Stimulated activated naive CD8-positive, alpha-beta T cell treated with anti-CD3 and anti-CD28 coated beads, Interleukin-15, amount 100 ng/mL, for 72 hours (primary cell): ENCODE data around the gene PRXL2C.
A peak's percentile ranks its signal among the peaks of the same experiment; 100 is the strongest.
"Not testable (repeated sequence)": the region's sequence is repeated elsewhere in the genome, so short reads cannot be mapped to it uniquely, and the experiment has no call there.

Experiments used
- ATAC-seq: fragments of 150-1000 bp; cut with Tn5 transposase; 2 replicates; pipeline ENCODE4 v1.10.0; 2021; ENCODE audit warnings: mild to moderate bottlenecking, moderate library complexity
- DNase-seq, 2 donors: peaks; one replicate each; pipeline ENCODE4 v3.0.0; 2021 to 2022
- H3K27ac Mint-ChIP-seq, 2 donors: one replicate each; pipeline ENCODE4 v1.8.0; 2022; ENCODE audit warnings: mild to moderate bottlenecking in 2 of 2, mixed read lengths in 2 of 2, moderate library complexity in 2 of 2
- H3K27me3 Mint-ChIP-seq: one replicate; pipeline ENCODE4 v1.8.0; 2022; ENCODE audit warnings: mixed read lengths
- H3K4me1 Mint-ChIP-seq: one replicate; pipeline ENCODE4 v1.8.0; 2022; ENCODE audit warnings: mild to moderate bottlenecking, mixed read lengths
- H3K4me3 Mint-ChIP-seq, 2 donors: one replicate each; pipeline ENCODE4 v1.8.0; 2022; ENCODE audit warnings: mild to moderate bottlenecking in 2 of 2, mixed read lengths in 2 of 2, moderate library complexity in 1 of 2
- H3K9me3 Mint-ChIP-seq, 2 donors: one replicate each; pipeline ENCODE4 v1.8.0; 2022; ENCODE audit warnings: mixed read lengths in 2 of 2

The PRXL2C gene, protein sequence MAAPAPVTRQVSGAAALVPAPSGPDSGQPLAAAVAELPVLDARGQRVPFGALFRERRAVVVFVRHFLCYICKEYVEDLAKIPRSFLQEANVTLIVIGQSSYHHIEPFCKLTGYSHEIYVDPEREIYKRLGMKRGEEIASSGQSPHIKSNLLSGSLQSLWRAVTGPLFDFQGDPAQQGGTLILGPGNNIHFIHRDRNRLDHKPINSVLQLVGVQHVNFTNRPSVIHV

DNA sequence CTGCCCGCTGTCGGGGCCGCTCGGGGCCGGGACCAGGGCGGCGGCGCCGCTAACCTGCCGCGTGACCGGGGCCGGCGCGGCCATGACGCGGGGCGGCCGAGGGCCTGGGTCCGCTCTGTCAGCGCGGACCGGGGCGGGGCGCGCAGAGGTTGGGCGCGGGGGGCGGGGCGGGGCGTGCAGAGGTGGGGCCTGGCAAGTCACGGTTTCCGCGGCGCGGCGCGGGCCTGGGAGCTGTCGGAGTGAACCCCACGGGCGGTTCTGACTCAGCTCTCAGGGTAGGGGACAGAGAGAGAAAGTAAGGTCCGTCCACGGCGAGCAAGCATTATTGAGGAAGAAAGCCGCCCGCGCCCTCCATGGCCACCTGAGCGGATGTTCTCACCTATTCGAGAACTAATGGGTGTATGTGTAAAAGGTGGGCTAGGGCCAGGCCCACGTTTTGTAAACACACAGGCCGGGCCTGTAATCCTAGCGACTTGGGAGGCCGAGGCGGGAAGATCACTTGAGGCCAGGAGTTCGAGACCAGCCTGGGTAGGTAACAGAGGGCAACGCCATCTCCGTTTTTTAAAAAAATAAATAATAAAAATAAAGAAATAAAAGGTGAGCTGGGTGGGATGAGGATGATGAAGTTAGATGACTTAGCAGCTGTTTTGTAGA, at the start of gene PRXL2C:
Gene PRXL2C (minus strand): TSS at position 120 of the 654 bp plus-strand sequence. CDS start 36 bp downstream, at position 84.
- peak within 1 kb of the TSS; percentile 87 to 95 for H3K4me3 Mint-ChIP-seq
- H3K9me3 Mint-ChIP-seq, result no peaks in the 10 kb centered on the region
- H3K27ac Mint-ChIP-seq, result peak within 1 kb of the TSS; percentile 88 to 97
- no peaks in the 10 kb centered on the region for H3K27me3 Mint-ChIP-seq
- ATAC-seq (peak; percentile 88), DNase-seq (peak; percentile 70 to 72)
- peaks cover 20% of the 10 kb centered on the region for H3K4me1 Mint-ChIP-seq

DNA sequence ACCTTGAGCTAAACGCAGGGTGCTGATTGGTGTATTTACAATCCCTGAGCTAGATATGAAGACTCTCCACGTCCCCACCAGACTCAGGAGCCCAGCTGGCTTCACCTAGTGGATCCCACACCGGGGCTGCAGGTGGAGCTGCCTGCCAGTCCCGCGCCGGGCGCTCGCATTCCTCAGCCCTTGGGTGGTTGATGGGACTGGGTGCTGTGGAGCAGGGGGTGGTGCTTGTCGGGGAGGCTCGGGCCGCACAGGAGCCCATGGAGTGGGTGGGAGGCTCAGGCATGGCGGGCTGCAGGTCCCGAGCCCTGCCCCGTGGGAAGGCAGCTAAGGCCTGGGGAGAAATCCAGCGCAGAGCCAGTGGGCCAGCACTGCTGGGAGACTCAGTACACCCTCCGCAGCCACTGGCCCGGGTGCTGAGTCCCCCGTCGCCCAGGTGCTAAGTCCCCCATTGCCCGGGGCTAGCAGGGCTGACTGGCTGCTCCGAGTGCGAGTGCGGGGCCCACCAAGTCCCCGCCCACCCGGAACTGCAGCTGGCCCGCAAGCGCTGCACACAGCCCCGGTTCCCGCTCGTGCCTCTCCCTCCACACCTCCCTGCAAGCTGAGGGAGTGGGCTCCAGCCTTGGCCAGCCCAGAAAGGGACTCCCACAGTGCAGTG, 45.7 kb upstream of the PRXL2C start:
- H3K9me3 Mint-ChIP-seq, result peaks cover 26 to 42% of the 10 kb centered on the region in 2 donors
- H3K4me3 Mint-ChIP-seq, ATAC-seq, DNase-seq, H3K27me3 Mint-ChIP-seq, H3K27ac Mint-ChIP-seq, H3K4me1 Mint-ChIP-seq: not testable (repeated sequence)

DNA sequence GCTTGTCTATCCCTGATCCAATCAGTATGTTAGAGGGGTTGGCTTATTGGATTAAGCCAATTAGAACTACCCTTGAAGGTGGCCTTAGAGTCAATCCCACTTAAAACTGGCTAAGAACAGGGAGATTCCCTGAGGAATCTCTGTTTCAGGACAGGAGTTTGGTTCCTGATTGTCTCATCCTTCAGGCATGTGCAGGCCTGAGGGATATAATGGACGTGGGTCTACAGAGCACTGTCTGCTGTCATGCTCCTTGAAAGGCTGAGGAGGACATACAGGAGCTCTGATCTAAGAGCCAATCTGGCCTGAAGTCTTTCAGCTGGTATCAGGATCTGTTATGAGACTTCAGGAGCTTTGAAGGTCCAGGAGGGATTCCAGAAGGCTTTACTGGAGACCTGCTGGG, 36.2 kb upstream of the PRXL2C start:
- H3K9me3 Mint-ChIP-seq, result peaks cover 6 to 30% of the 10 kb centered on the region in 2 donors
- no peak overlapping the region for H3K4me3 Mint-ChIP-seq
- H3K27ac Mint-ChIP-seq, result no peak overlapping the region
- ATAC-seq (no peak), DNase-seq (no peak)
- H3K27me3 Mint-ChIP-seq, result peaks cover 8% of the 10 kb centered on the region
- peaks cover 6% of the 10 kb centered on the region for H3K4me1 Mint-ChIP-seq

DNA sequence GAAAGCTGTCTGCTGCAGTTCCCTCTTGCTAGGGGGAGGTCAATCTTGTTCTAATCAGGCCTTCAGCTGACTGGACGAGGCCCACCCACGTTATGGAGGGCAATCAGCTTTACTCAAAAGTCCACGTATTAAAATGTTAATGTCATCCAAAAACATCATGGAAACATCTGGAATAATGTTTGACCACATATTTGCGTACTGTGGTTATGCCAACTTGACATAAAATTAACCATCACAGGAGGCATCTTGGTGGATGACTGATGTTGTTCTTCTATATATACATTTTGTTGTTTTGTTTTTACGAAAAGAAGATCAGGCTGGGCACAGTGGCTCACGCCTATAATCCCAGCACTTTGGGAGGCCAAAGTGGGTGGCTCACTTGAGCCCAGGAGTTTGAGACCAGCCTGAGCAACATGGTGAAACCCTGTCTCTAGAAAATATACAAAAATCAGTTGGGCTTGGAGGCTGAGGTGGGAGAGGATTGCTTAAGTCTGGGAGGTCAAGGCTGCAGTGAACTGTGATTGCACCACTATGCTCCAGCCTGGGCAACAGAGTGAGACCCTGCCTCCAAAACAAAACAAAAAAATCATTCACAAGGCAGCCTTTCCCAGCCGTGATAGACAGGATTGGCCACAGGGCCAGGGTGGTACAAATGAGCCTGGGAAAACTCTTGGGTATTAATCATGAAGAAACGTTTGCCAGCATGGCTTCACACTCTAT, 33.8 kb upstream of the PRXL2C start:
- H3K4me1 Mint-ChIP-seq, result peaks cover 6% of the 10 kb centered on the region
- no peak overlapping the region for H3K27ac Mint-ChIP-seq
- no peak overlapping the region for H3K4me3 Mint-ChIP-seq
- peaks cover 6 to 30% of the 10 kb centered on the region in 2 donors for H3K9me3 Mint-ChIP-seq
- ATAC-seq, result no peak
- no peak for DNase-seq
- H3K27me3 Mint-ChIP-seq, result peaks cover 8% of the 10 kb centered on the region

DNA sequence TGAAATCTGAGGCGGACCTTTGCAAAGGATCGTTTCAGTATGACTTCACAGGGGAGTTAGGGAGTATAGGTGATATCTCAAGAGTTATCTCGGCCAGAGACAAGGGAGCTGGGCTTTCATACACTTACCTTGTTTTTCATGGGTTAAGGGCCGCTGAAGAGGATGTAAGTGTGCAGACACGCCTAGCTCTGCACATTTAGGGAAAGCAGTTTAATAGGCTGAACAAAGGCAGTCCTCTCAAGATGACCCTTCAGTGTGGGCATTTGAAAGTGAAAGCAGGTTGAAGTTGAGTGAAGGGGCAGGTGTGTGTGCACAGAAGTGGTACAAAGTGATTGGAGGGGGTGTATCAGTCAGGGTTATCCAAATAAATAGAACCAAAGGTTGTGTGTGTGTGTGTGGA, 33.1 kb upstream of the PRXL2C start:
- peaks cover 6 to 30% of the 10 kb centered on the region in 2 donors for H3K9me3 Mint-ChIP-seq
- no peak overlapping the region for H3K27ac Mint-ChIP-seq
- DNase-seq (no peak), ATAC-seq (no peak)
- H3K4me1 Mint-ChIP-seq, result peaks cover 6% of the 10 kb centered on the region
- H3K4me3 Mint-ChIP-seq, result no peak overlapping the region
- H3K27me3 Mint-ChIP-seq, result peaks cover 8% of the 10 kb centered on the region

DNA sequence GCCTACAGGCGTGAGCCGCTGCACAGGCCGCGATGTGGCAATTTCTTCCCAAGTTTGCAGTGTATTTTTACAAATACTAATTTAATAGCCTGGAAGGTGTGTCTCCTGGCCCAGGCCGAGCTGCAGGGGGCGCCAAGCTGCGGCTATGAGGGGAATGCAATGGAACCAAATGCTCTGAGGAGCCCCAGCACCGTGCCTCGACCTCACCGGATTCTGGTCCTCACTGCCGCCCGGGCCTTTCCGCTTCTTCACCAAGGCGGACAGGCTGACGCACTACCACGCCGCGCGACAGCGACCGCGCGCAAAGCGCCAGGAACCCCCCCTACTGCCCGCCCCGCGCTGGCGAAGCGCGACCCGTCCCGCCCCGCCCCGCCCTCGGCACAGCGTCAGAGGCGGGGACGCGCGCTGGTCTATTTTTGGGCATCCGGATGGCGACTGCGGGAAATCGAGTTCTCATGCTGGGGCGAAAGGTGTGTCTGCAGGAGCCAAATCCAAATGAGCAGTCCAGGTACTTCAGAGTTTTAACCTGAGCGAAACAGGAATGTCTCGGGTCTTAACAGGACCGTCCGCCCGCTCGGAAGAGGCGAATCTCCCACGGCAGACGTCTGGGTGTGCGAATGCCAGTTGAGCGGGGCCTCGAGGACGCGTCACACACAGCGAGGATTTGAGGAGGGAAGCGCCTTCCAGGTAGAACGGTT, 31.7 kb upstream of the PRXL2C start:
- H3K4me3 Mint-ChIP-seq, result peak overlapping the region; percentile 86 to 88
- peak overlapping the region; percentile 56 to 59 for H3K27ac Mint-ChIP-seq

DNA sequence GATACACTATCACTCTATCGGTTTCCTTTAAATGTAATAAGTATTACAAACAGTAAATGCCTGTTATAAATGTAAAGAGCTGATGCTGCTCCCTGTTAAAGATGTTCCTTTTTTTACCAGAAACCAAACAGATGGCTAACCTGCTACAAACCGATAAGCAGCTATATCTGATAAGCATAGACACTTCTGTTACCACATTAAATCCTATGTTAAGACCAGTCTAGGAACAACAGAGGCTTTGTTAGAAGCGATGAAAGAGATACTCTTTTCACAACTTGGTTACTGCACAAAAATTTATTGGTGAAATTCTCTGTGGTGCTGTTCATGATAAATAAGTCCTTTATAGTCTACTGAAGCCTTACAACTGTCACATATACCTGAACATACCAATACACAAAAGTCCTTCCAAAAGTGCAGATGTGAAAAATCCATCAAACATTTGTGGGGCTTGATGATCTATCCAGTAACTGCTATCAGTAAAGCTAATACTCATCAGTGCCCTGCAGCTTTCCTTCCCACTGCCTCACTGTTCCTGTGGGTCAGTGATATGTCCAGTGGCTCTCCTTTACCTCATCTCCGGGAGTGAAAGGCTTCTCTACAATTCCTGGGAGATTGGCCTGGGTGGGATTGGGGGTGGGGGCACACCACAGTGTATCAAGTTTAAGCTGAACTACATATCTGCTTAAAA, 25.8 kb upstream of the PRXL2C start:
- H3K9me3 Mint-ChIP-seq, result no peaks in the 10 kb centered on the region

More for the DNA sequence above, 31.7 kb upstream of the PRXL2C start:
- Mint-ChIP-seq H3K27me3 (peaks cover 8% of the 10 kb centered on the region), H3K4me1 (peaks cover 6% of the 10 kb centered on the region), H3K9me3 (peaks cover 2 to 24% of the 10 kb centered on the region in 2 donors)
- ATAC-seq (peak; percentile 99), DNase-seq (peak; percentile 86 to 93)

DNA sequence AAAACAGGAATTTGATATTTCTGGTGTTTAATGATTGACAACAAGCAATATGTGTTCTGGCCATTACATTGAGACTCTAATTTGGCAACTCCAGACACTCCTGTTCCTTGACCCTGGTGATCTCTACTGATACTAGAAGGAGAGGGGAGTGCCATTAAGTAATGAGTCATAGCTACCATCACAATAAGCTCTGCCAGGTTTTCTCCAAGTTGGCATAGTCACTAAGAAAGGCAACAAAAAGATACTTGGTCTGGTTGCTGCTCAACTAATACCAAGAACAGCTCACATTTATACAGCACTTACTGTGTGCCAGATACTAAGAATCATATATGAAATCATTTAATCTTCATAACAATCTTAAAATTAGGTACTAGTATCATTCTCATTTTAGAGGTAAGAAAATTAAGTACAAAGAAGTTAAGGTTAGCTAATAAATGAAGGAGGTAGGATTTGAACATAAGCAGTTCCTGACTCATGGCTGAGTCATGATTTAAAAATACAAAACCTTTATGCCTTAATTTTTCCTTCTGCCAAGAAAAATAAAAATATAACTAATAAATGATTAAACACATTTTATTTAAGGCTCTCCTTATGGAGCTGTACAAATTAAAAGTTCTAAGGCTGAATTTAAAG, 19.9 kb upstream of the PRXL2C start:
- no peak for ATAC-seq
- H3K4me3 Mint-ChIP-seq, result no peak overlapping the region
- H3K9me3 Mint-ChIP-seq, result no peaks in the 10 kb centered on the region
- no peaks in the 10 kb centered on the region for H3K4me1 Mint-ChIP-seq
- no peak overlapping the region for H3K27ac Mint-ChIP-seq
- no peak for DNase-seq
- H3K27me3 Mint-ChIP-seq, result no peaks in the 10 kb centered on the region

More for the DNA sequence above, 25.8 kb upstream of the PRXL2C start:
- Mint-ChIP-seq H3K4me1 (no peaks in the 10 kb centered on the region), H3K27ac (no peak overlapping the region), H3K27me3 (no peaks in the 10 kb centered on the region), H3K4me3 (no peak overlapping the region)
- no peak for DNase-seq
- ATAC-seq, result no peak

DNA sequence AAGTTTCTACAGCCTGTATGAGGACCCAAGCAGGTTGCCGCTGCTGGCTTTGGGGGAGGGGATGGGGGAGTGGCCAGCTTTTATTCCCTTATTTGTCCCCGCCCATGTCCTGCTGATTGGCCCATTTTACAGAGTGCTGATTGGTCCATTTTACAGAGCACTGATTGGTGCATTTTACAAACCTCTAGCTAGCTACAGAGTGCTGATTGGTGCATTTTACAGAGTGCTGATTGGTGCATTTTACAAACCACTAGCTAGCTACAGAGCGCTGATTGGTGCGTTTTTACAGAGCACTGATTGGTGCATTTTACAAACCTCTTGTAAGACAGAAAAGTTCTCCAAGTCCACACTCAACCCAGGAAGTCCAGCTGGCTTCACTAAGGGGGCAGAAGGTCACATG, 18.7 kb upstream of the PRXL2C start:
- not testable (repeated sequence) for DNase-seq, H3K9me3 Mint-ChIP-seq, ATAC-seq, H3K27ac Mint-ChIP-seq, H3K4me3 Mint-ChIP-seq, H3K4me1 Mint-ChIP-seq, H3K27me3 Mint-ChIP-seq

DNA sequence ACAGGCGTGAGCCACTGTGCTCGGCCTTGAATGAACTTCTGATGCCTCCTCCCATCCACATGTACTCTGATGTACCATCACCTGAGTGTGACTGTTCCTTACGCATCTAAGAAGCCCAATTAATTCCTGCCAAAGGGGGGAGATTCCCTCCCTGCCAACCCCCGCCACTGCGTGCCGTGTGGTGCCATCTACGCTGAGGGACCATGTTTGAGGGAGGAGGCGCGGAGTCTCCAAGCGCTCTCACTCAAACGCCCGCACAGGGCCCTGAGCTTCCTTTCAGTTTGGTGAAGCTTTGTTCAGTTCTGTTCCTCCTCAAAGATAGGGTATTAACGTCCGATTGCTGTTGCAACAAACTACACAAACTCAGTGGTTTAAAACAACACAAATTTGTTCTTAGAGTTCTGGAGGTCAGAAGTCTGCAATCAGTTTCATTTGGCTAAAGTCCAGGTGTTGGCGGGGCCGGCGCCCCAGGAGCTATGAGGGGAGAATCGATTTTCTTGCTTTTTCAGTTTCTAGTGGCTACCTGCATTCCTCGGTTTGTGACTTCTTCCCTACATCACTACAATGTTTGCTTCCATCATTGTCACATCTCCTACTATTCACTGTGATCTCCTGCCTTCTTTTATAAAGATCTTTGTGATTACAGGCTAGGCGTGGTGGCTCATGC, 13.9 kb upstream of the PRXL2C start:
- H3K4me3 Mint-ChIP-seq, result no peak overlapping the region
- ATAC-seq, result no peak
- H3K4me1 Mint-ChIP-seq, result peaks cover 7% of the 10 kb centered on the region
- H3K27me3 Mint-ChIP-seq, result peaks cover 9% of the 10 kb centered on the region
- H3K27ac Mint-ChIP-seq, result no peak overlapping the region
- H3K9me3 Mint-ChIP-seq, result no peaks in the 10 kb centered on the region
- DNase-seq, result no peak

DNA sequence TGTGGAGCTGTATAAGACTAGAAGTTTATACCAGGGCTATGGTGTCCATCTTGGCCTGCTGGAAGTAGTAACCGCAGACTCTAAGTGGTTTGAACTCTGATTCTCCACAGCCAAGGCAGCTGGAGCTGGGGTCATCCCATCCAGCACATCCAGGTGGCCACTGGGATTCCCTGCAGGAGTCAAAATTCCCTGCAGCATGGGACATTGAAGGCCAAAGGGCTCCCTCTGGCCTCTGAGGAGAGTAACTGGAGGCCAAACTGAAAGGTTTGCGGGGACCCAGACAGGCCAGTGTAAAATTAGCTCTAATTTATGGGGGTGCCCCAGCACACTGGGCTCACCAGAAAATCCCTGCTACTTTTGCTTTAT, 12.2 kb upstream of the PRXL2C start:
- Mint-ChIP-seq H3K4me3 (no peak overlapping the region), H3K27me3 (peaks cover 9% of the 10 kb centered on the region), H3K4me1 (peaks cover 7% of the 10 kb centered on the region), H3K27ac (no peak overlapping the region), H3K9me3 (no peaks in the 10 kb centered on the region)
- DNase-seq (no peak), ATAC-seq (no peak)

DNA sequence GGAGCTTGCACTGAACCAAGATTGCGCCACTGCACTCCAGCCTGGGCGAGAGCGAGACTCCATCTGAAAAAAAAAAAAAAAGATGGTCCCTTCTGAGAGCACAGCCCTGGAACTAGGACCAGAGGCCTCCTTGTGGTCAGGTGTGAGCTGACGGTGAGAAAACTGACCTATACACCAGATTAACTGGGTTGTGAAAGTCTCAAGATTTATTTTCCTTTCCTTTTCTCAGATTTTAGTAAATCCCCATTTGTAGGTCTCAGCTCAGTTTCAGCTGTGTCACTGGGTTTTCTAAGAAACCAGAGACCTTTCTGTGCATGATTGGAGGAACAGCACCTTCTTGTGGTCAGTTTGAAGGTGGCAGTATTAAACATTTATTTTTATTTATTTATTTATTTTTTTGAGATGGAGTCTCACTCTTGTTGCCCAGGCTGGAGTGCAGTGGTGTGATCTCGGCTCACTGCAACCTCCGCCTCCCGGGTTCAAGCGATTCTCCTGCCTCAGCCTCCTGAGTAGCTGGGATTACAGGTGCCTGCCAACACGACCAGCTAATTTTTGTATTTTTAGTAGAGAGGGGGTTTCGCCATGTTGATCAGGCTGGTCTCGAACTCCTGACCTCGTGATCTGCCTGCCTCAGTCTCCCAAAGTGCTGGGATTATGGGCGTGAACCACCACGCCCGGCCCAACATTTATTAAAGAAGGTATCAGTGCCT, 11.7 kb upstream of the PRXL2C start:
- not testable (repeated sequence) for H3K4me1 Mint-ChIP-seq, H3K27me3 Mint-ChIP-seq, H3K4me3 Mint-ChIP-seq, H3K9me3 Mint-ChIP-seq, H3K27ac Mint-ChIP-seq
- ATAC-seq, result peak; percentile 76
- peak; percentile 20 to 36 for DNase-seq

DNA sequence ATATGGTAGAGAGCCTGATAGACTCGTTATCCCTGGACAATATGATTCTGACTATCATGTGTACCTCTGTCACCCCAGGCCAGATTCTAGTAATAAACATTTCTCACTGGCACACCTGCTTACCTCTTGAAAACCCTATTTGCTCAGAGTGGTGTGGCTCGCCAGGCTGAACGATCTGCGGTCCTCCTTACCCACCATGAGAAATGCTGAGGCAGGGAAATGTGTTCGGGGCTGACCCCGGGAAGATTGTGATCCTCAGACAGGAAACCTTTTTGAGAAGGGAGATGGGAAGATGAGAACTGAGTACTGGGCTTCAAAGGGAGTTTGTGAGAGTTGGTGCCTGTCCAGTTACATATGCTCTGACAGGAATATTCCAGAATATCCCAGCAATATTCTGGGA, 10.7 kb upstream of the PRXL2C start:
- Mint-ChIP-seq H3K27me3 (peaks cover 9% of the 10 kb centered on the region), H3K4me3 (no peak overlapping the region), H3K4me1 (peaks cover 7% of the 10 kb centered on the region), H3K27ac (peak overlapping the region in 1 of 2 donors; percentile 61), H3K9me3 (no peaks in the 10 kb centered on the region)
- DNase-seq (no peak), ATAC-seq (no peak)
